ENCODE results near the gene CSNK1G2.

The CSNK1G2 gene

DNA sequence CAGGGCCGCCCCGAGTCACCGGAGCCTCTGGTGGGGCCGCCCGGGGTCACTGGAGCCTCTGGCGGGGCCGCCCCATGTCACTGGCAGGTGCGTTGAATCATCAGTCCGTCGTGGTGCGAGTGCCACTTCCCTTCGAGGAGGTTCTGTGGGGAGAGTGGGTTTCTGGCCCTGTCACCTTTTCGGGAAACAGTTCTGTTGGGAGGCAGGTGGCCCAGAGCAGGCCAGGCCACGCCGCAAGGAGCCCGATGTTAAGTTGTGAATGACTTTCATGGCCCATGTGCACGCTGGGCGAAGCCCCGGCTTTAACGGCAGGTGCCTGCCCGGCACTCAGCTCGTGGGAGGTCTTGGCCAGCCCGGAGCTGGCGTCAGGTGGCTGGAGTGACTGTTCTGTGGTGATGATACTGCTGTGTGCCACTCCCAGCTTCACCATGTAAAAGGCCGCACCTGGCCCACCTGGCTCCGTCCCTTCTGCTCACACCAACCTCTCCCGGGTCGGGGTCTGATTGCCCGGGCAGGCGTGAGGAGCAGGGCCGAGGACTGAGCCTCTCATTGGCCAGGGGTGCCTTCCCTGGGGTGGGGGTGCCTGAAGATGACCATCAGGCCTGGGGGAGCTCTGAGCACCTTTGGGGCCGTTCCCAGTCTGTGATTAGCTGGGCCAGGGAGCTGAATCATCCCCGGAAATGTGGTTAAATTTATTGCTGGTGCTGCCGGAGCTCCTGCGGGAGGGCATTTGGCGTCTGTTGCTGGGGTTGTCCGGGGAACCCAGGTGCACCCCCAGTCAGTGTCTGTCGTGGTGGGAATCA is 29.2 kb downstream of the CSNK1G2 start:
- no peak for TF ChIP-seq ZNF274 (IDR thresholded peaks at IDR 0.05; ENCODE audit: low read depth, low read length)
- TF ChIP-seq YY1 (IDR thresholded peaks at IDR 0.05; ENCODE audit: insufficient read depth, insufficient read length) = no peak
- no peak for TF ChIP-seq SUZ12 (IDR thresholded peaks at IDR 0.05; ENCODE audit: extremely low read depth, insufficient read depth, insufficient read length)
- H3K9me3 ChIP-seq (ENCODE audit: insufficient read depth, low read length) = no peaks in the 10 kb centered on the region
- DNase-seq (ENCODE audit: low read depth, low spot score) = no peak
- H3K36me3 ChIP-seq (ENCODE audit: insufficient read depth, insufficient read length, low read length) = peaks cover 58% of the 10 kb centered on the region
- no peak overlapping the region for H3K9ac ChIP-seq (ENCODE audit: insufficient read length, low read depth)
- H3K4me3 ChIP-seq (ENCODE audit: insufficient read length, low read depth) = no peak overlapping the region
- no peaks in the 10 kb centered on the region for H3K27me3 ChIP-seq (ENCODE audit: insufficient read depth, insufficient read length)
- peaks cover 4% of the 10 kb centered on the region for H3K4me1 ChIP-seq (ENCODE audit: insufficient read depth, insufficient read length)

DNA sequence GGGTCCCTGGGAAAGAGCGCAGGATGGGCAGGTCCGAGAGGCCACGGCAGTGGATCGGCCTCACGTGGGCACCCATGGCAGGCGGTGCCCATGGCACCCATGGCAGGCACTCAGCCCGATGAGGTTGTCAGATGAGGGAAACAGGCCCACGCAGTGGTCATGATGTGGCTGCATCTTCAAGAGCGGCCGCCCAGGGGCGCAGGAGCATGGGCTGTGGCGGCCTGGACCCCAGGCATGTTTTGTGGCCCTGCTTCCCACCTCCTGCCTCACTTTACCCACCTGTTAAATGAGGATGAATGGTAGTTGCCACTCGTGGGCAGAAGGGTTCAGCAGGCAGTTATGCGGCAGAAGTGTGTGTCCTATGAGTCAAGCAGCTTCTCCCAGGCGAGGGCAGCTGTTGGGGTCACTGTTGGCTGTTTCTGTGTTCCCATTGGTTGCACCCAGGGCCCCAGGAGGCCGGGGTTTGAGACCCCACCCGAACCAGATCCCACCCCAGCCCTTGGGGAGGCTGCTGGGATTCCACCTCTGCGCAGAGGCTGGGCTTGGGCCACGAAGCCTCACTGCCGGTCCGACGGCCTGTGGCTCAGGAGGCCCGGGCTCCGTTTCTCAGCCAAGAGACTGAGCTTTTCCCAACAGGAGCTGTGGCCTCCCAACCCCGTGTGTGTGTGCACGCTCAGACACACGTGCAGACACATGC is 30.0 kb downstream of the CSNK1G2 start:
- Histone ChIP-seq H3K9me3 (ENCODE audit: insufficient read depth, low read length) (no peaks in the 10 kb centered on the region), H3K36me3 (ENCODE audit: insufficient read depth, insufficient read length, low read length) (peaks cover 62% of the 10 kb centered on the region), H3K4me1 (ENCODE audit: insufficient read depth, insufficient read length) (peaks cover 6% of the 10 kb centered on the region), H3K4me3 (ENCODE audit: insufficient read length, low read depth) (no peak overlapping the region), H3K9ac (ENCODE audit: insufficient read length, low read depth) (no peak overlapping the region), H3K27me3 (ENCODE audit: insufficient read depth, insufficient read length) (no peaks in the 10 kb centered on the region)
- DNase-seq (ENCODE audit: low read depth, low spot score) = no peak
- no peak for TF ChIP-seq SUZ12 (IDR thresholded peaks at IDR 0.05; ENCODE audit: extremely low read depth, insufficient read depth, insufficient read length)
- no peak for TF ChIP-seq ZNF274 (IDR thresholded peaks at IDR 0.05; ENCODE audit: low read depth, low read length)
- TF ChIP-seq YY1 (IDR thresholded peaks at IDR 0.05; ENCODE audit: insufficient read depth, insufficient read length) = no peak

DNA sequence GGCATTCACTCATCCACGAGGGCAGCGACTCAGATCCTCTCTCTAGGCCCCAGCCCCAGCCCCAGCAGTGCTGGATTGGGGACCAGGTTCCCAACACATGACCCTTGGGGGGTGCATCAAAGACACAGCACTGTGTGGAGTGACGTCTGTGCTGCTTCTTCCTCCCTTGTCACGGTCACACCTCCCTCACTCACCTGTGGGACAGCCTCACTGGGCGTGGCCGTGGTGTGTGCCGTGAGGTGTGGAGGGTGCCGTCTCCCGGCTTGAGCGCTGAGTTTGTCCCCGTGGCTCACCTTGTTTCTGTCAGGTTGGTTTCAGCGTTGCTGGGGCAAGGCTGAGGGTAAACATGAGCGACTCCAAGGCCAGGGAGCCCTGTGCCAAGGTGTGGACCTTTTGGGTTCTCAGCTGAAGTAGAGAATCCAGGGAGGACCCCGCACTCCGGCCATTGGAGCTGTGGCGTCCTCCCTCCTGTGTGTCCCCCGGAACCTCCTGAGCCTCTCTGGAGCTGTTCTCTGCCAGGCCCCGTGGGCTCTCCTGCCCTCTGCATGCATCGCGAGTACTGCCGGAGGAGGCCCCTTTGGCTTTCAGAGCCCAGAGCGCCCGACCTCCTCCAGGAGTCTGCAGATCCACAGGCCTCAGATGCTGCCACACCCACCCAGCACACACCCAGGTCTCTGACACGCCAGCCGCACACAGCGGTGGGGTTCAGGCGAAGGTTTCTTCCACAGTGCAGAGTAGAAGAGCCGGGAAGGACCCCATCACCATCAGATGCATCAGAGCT is 33.6 kb downstream of the CSNK1G2 start:
- no peaks in the 10 kb centered on the region for H3K27me3 ChIP-seq (ENCODE audit: insufficient read depth, insufficient read length)
- peaks cover 66% of the 10 kb centered on the region for H3K36me3 ChIP-seq (ENCODE audit: insufficient read depth, insufficient read length, low read length)

DNA sequence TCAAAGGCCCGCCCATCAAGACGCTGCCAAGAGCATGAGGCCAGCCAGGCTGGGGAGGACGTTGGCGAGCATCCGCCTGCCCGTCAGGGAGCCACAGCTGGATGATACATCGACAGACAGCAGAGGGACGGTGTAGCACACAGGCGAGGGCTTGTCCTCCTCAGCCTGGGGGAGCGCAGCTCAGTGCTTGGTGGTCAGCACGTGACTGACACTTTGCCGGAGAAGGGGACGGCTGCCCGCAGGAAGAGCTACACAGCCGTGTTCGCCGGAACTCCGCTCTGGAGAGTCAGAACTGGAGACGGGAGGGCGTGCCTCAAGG is 34.1 kb downstream of the CSNK1G2 start:
- Histone ChIP-seq H3K4me1 (ENCODE audit: insufficient read depth, insufficient read length) (peaks cover 6% of the 10 kb centered on the region), H3K9ac (ENCODE audit: insufficient read length, low read depth) (no peak overlapping the region), H3K36me3 (ENCODE audit: insufficient read depth, insufficient read length, low read length) (peaks cover 66% of the 10 kb centered on the region), H3K9me3 (ENCODE audit: insufficient read depth, low read length) (no peaks in the 10 kb centered on the region), H3K4me3 (ENCODE audit: insufficient read length, low read depth) (no peak overlapping the region), H3K27me3 (ENCODE audit: insufficient read depth, insufficient read length) (no peaks in the 10 kb centered on the region)
- DNase-seq (ENCODE audit: low read depth, low spot score) = no peak
- TF ChIP-seq ZNF274 (IDR thresholded peaks at IDR 0.05; ENCODE audit: low read depth, low read length) (no peak), SUZ12 (IDR thresholded peaks at IDR 0.05; ENCODE audit: extremely low read depth, insufficient read depth, insufficient read length) (no peak), YY1 (IDR thresholded peaks at IDR 0.05; ENCODE audit: insufficient read depth, insufficient read length) (no peak)

More for the DNA sequence above, 33.6 kb downstream of the CSNK1G2 start:
- peaks cover 6% of the 10 kb centered on the region for H3K4me1 ChIP-seq (ENCODE audit: insufficient read depth, insufficient read length)
- no peaks in the 10 kb centered on the region for H3K9me3 ChIP-seq (ENCODE audit: insufficient read depth, low read length)
- no peak overlapping the region for H3K4me3 ChIP-seq (ENCODE audit: insufficient read length, low read depth)
- DNase-seq (ENCODE audit: low read depth, low spot score) = no peak
- TF ChIP-seq ZNF274 (IDR thresholded peaks at IDR 0.05; ENCODE audit: low read depth, low read length) (no peak), SUZ12 (IDR thresholded peaks at IDR 0.05; ENCODE audit: extremely low read depth, insufficient read depth, insufficient read length) (no peak), YY1 (IDR thresholded peaks at IDR 0.05; ENCODE audit: insufficient read depth, insufficient read length) (no peak)
- no peak overlapping the region for H3K9ac ChIP-seq (ENCODE audit: insufficient read length, low read depth)

DNA sequence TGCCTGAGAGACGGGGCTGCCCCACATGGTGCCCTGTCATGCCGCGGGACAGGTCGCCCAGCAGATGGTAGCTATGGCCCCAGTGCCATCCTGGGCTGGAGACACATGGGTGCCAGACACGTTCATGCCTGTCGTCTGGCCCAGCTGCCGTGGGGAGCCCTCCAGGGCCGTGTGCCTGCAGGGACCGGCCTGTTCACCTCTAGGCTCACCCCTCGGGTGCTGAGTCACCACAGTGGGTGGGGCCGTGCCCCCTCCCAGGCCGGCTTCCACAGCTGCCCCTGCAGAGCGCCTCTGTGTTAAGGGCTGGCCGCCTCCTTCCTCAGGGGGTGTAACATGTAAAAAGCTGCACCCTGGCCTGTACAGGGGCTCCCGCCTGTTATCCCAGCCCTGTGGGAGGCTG is 36.1 kb downstream of the CSNK1G2 start:
- Histone ChIP-seq H3K4me3 (ENCODE audit: insufficient read length, low read depth) (no peak overlapping the region), H3K9me3 (ENCODE audit: insufficient read depth, low read length) (no peaks in the 10 kb centered on the region), H3K27me3 (ENCODE audit: insufficient read depth, insufficient read length) (no peaks in the 10 kb centered on the region), H3K4me1 (ENCODE audit: insufficient read depth, insufficient read length) (peaks cover 3% of the 10 kb centered on the region), H3K36me3 (ENCODE audit: insufficient read depth, insufficient read length, low read length) (peaks cover 67% of the 10 kb centered on the region), H3K9ac (ENCODE audit: insufficient read length, low read depth) (no peak overlapping the region)
- DNase-seq (ENCODE audit: low read depth, low spot score) = no peak
- TF ChIP-seq YY1 (IDR thresholded peaks at IDR 0.05; ENCODE audit: insufficient read depth, insufficient read length) = no peak
- TF ChIP-seq ZNF274 (IDR thresholded peaks at IDR 0.05; ENCODE audit: low read depth, low read length) = no peak
- no peak for TF ChIP-seq SUZ12 (IDR thresholded peaks at IDR 0.05; ENCODE audit: extremely low read depth, insufficient read depth, insufficient read length)

DNA sequence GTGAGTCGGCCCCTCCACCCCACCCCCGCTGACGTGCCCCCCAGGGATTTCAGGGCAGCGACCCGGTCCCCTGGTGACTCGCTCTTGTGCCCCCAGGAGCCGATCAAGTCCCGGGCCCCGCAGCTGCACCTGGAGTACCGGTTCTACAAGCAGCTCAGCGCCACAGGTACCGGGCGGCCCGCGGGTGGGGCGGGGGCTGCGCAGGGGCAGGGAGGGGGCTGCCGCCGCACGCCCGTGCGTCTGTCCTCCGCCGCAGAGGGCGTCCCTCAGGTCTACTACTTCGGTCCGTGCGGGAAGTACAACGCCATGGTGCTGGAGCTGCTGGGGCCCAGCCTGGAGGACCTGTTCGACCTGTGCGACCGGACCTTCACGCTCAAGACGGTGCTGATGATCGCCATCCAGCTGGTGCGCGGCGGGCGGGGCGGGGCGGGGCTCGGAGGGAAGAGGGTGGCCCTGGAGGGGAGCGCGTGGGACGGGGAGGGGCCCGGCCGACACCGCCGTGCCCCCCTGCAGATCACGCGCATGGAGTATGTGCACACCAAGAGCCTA is 37.4 kb downstream of the CSNK1G2 start:
- Histone ChIP-seq H3K9me3 (ENCODE audit: insufficient read depth, low read length) (no peaks in the 10 kb centered on the region), H3K27me3 (ENCODE audit: insufficient read depth, insufficient read length) (no peaks in the 10 kb centered on the region), H3K4me3 (ENCODE audit: insufficient read length, low read depth) (no peak overlapping the region), H3K4me1 (ENCODE audit: insufficient read depth, insufficient read length) (peaks cover 3% of the 10 kb centered on the region), H3K9ac (ENCODE audit: insufficient read length, low read depth) (no peak overlapping the region), H3K36me3 (ENCODE audit: insufficient read depth, insufficient read length, low read length) (peaks cover 76% of the 10 kb centered on the region)
- DNase-seq (ENCODE audit: low read depth, low spot score) = no peak
- TF ChIP-seq ZNF274 (IDR thresholded peaks at IDR 0.05; ENCODE audit: low read depth, low read length) = no peak
- no peak for TF ChIP-seq SUZ12 (IDR thresholded peaks at IDR 0.05; ENCODE audit: extremely low read depth, insufficient read depth, insufficient read length)
- TF ChIP-seq YY1 (IDR thresholded peaks at IDR 0.05; ENCODE audit: insufficient read depth, insufficient read length) = no peak
